ENCODE measurements around the gene CA6.

GRCh38 chr1:9019896-9020295 is 74.2 kb downstream of the CA6 start:
- TF ChIP-seq, protein P1, sequence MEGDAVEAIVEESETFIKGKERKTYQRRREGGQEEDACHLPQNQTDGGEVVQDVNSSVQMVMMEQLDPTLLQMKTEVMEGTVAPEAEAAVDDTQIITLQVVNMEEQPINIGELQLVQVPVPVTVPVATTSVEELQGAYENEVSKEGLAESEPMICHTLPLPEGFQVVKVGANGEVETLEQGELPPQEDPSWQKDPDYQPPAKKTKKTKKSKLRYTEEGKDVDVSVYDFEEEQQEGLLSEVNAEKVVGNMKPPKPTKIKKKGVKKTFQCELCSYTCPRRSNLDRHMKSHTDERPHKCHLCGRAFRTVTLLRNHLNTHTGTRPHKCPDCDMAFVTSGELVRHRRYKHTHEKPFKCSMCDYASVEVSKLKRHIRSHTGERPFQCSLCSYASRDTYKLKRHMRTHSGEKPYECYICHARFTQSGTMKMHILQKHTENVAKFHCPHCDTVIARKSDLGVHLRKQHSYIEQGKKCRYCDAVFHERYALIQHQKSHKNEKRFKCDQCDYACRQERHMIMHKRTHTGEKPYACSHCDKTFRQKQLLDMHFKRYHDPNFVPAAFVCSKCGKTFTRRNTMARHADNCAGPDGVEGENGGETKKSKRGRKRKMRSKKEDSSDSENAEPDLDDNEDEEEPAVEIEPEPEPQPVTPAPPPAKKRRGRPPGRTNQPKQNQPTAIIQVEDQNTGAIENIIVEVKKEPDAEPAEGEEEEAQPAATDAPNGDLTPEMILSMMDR (conservative IDR thresholded peaks at IDR 0.05), result no peak
- TF ChIP-seq ZFX (IDR thresholded peaks at IDR 0.05), result no peak

Data from C4-2B (cell line).